ENCODE data around the gene ZWILCH.

DNA sequence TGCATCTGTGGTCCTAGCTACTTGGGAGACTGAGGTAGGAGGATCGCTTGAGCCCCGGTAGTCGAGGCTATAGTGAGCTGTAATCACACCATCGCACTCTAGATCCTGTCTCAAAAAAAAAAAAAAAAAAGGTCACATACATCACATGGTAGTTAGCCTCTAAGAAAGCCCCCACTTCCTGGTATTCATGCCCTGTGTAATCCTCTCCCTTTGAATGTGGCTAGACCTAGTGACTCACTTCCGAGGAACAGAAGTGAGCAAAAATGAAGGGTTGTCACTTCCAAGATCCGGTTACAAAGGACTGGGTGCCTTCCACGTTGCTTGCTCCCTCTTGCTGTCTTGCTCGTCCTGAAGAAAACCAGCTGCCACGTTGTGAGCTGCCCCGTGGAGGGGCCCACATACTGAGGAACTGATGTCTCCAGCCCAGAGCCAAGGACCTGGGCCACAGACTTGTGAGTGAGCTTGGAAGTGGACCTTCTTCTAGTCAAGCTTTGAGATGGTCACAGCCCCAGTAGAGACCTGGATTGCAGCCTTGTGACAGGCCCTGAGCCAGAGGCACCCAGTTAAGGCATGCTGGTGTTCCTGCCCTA lies 73.3 kb downstream of the ZWILCH start:
- TF ChIP-seq CTCF (IDR thresholded peaks at IDR 0.05) (no peak), POLR2AphosphoS5 (IDR thresholded peaks at IDR 0.05) (no peak), POLR2A (IDR thresholded peaks at IDR 0.05) (no peak)

Measured in prostate gland (tissue), 2 donors.